Stimulated activated naive B cell treated with anti-CD40 and anti-IgM and Interleukin-4, amounts not matched to agents 10 μg/mL and 1 μg/mL and 100 μg/mL, for 72 hours (primary cell): ENCODE results near the gene COL15A1.
"Not testable (repeated sequence)": the region's sequence is repeated elsewhere in the genome, so short reads cannot be mapped to it uniquely, and the experiment has no call there.

Experiments used
- ATAC-seq, 2 donors: fragments of 150-1000 bp; cut with Tn5 transposase; replicated peaks; 2 replicates each; pipeline ENCODE4 v1.10.0; 2021; ENCODE audit warnings: moderate library complexity in 1 of 2
- DNase-seq: peaks from one replicate; pipeline ENCODE4 v3.0.0; 2021
- H3K27ac Mint-ChIP-seq: one replicate; pipeline ENCODE4 v1.8.0; 2022; ENCODE audit warnings: mild to moderate bottlenecking, mixed read lengths
- H3K27me3 Mint-ChIP-seq, 2 donors: one replicate each; pipeline ENCODE4 v1.8.0; 2022; ENCODE audit warnings: mixed read lengths in 2 of 2
- H3K36me3 Mint-ChIP-seq, 2 donors: one replicate each; pipeline ENCODE4 v1.8.0; 2022; ENCODE audit warnings: mixed read lengths in 2 of 2, mild to moderate bottlenecking in 1 of 2
- H3K4me1 Mint-ChIP-seq, 2 donors: one replicate each; pipeline ENCODE4 v1.8.0; 2022; ENCODE audit warnings: mixed read lengths in 2 of 2, mild to moderate bottlenecking in 1 of 2
- H3K4me3 Mint-ChIP-seq, 2 donors: one replicate each; pipeline ENCODE4 v1.8.0; 2022; ENCODE audit warnings: mild to moderate bottlenecking in 2 of 2, mixed read lengths in 2 of 2, moderate library complexity in 1 of 2
- H3K9me3 Mint-ChIP-seq, 2 donors: one replicate each; pipeline ENCODE4 v1.8.0; 2022; ENCODE audit warnings: mixed read lengths in 2 of 2, mild to moderate bottlenecking in 1 of 2

COL15A1 gene

DNA sequence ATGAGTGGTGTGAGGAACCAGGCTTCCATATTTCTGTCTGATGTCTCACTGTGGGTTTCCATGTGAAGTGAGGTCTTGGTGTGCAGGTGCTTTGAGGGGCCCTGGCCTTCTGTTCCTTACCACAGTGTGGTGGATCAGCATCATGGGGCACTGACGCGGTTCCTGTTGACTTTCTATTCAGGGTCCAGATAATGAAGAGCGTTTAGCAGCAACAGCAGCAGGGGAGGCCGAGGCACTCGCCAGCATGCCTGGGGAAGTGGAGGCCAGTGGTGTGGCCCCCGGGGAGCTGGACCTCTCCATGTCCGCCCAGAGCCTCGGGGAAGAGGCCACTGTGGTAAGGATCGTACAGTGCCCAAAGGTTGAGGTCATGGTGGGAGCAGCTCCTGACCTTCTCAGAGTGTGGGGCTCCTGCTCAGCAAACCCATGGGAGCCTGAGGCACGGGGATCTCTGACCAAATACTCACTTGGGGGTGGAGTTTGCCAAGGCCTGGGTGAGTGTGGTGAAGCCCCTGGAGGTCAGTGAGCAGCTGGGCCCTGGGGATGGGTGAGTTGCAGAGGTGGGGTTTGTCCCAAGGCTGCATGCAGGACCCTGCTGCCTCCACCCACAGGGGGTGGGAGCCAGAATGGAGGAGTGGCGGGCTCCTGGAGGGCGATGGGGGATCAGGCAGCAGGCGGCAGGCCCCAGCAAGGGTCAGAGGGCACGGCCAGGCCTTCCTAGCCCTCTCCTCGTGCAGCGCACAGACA lies 61.2 kb downstream of the COL15A1 start:
- no peak overlapping the region for H3K4me3 Mint-ChIP-seq
- DNase-seq (no peak), ATAC-seq (no peak)
- H3K27ac Mint-ChIP-seq = no peak overlapping the region
- no peaks in the 10 kb centered on the region for H3K36me3 Mint-ChIP-seq
- H3K9me3 Mint-ChIP-seq = peaks cover 0 to under 1% of the 10 kb centered on the region in 2 donors
- peaks cover 4 to 14% of the 10 kb centered on the region in 2 donors for H3K4me1 Mint-ChIP-seq
- H3K27me3 Mint-ChIP-seq = peaks cover 12 to 18% of the 10 kb centered on the region in 2 donors

DNA sequence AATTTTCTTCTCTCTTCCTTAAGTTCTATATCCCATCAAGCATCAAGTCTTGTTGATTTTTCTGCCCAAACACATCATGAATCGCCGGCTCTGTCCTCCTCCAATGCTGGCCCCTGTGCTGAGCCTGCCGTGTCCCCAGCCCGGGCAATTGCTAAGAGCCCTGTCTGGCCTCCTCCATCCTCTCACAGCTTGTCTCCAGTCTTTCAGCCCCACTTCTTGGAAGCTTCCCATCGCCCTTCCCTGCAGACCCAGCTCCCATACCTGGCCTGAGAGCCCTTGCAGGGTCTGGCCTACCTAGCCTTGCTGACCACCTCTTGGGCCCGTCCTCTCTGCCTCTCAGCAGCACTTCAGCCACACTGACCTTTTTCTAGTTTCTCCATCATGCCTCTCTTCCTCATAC lies 61.9 kb downstream of the COL15A1 start:
- Mint-ChIP-seq H3K4me1 (peaks cover under 1 to 9% of the 10 kb centered on the region in 2 donors), H3K27ac (no peak overlapping the region), H3K9me3 (peaks cover 4 to 5% of the 10 kb centered on the region in 2 donors), H3K4me3 (no peak overlapping the region), H3K36me3 (no peaks in the 10 kb centered on the region), H3K27me3 (peaks cover 12 to 18% of the 10 kb centered on the region in 2 donors)
- no peak for ATAC-seq
- no peak for DNase-seq

DNA sequence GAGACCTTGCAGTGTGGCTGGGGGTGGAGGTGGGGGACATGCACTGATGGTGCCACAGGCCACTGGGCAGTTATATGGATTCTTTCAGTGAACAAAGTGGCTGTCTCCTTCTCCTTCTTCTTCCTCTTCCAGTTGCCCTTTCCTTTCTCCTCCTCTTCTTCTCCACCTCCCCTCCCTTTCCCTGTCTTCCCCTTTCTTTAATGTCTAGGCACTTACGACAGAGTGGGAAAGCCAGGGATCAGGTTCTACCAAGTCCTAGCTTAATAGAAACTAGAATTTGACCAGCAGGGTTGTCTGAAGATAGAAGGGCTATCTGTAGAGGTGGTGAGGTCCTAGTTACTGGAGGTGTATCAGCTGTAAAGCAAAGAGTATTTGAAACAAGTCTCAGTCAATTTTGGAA lies 62.8 kb downstream of the COL15A1 start:
- DNase-seq (no peak), ATAC-seq (no peak)
- peaks cover 0 to 3% of the 10 kb centered on the region in 2 donors for H3K4me1 Mint-ChIP-seq
- peaks cover 4 to 6% of the 10 kb centered on the region in 2 donors for H3K9me3 Mint-ChIP-seq
- no peak overlapping the region for H3K27ac Mint-ChIP-seq
- H3K4me3 Mint-ChIP-seq = no peak overlapping the region
- H3K27me3 Mint-ChIP-seq = peaks cover 12 to 18% of the 10 kb centered on the region in 2 donors
- no peaks in the 10 kb centered on the region for H3K36me3 Mint-ChIP-seq

DNA sequence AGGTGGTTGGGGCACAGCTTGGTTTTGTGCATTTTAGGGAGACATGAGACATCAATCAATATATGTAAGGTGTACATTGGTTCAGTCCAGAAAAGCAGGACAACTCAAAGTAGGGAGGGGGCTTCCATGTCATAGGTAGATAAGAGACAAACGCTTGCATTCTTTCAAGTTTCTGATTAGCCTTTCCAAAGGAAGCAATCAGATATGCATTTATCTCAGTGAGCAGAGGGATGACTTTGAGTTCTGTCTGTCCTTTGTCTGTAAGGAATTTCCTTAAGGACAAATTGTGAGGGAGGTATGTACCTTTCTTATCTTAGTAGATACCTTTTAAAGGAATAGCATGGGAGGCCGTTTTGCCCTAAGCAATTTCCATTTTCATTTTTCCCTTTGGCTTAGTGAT lies 63.3 kb downstream of the COL15A1 start:
- no peak for ATAC-seq

DNA sequence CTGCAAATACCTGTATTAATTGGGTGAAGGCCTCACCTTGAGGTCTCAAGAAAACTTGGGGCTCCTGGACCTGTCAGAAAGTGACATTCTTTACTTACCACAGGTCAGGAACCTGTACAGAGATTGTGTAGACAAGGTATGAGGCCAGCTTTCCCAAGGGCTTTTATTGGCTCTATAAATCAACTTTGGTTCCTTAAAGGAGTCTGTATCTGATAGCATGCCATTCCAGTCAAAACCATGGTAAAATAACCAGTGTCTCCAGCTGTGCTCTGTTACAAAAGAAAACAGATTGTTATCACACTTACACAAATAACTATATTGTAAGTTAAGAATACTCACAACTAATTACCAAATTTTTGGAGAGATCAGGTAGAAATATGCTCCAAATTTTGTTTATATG lies 64.5 kb downstream of the COL15A1 start:
- DNase-seq (no peak), ATAC-seq (no peak)
- Mint-ChIP-seq H3K27me3 (peaks cover 12 to 17% of the 10 kb centered on the region in 2 donors), H3K36me3 (no peaks in the 10 kb centered on the region), H3K4me3 (no peak overlapping the region), H3K9me3 (peaks cover 4 to 6% of the 10 kb centered on the region in 2 donors), H3K27ac (no peak overlapping the region), H3K4me1 (peaks cover 0 to 3% of the 10 kb centered on the region in 2 donors)

More for the DNA sequence above, 63.3 kb downstream of the COL15A1 start:
- Mint-ChIP-seq H3K4me3 (no peak overlapping the region), H3K27ac (no peak overlapping the region), H3K27me3 (peaks cover 12 to 18% of the 10 kb centered on the region in 2 donors), H3K4me1 (no peaks in the 10 kb centered on the region), H3K36me3 (no peaks in the 10 kb centered on the region), H3K9me3 (peaks cover 4 to 6% of the 10 kb centered on the region in 2 donors)
- DNase-seq = no peak

DNA sequence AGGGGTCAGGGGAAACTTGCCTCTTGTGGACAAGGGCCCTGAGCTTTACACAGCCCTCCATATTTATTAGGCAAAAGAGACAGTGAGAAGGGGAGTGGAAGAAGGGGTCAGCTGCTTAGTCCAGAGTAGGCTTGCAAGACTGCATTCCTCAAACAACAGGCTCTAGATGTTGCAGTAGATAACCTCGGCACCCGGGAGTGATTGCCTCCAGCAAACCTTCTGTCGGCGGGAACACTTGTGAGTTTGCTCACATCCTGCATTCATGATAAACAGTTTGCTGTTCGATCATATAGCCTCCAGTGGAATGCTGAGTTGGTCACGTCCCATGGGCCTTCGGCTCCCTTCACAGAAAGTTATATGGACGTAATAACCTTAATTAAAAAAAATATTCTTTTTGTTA lies 66.7 kb downstream of the COL15A1 start:
- not testable (repeated sequence) for DNase-seq, ATAC-seq, H3K9me3 Mint-ChIP-seq, H3K27me3 Mint-ChIP-seq, H3K4me3 Mint-ChIP-seq, H3K36me3 Mint-ChIP-seq, H3K27ac Mint-ChIP-seq
- peaks cover 5 to 12% of the 10 kb centered on the region in 2 donors for H3K4me1 Mint-ChIP-seq

DNA sequence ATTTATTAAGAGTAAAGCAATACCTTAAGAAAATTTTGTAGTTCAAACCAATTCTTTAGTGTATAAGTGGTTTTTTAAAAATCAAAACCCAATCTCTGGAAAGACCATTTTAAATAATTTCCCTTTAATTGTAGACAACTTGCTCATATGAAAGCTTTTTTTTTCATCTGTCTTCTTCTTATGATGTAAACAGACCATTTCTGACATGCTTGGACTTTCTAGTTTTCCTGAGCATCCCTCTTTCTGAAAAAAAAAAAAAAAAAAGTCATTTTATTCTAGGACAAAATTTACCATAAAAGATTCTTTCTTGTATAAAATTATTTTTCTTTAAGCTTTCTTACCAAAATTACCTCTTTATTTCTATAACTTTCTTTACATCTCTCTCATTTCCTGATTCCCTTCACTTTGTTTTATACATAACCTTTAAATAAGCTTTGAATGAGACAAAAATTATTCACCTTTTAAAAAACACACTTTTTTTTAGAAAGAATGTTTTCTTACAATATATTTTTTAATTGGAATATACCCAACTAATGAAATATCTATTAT lies 67.5 kb downstream of the COL15A1 start:
- H3K4me1 Mint-ChIP-seq = peaks cover 5 to 12% of the 10 kb centered on the region in 2 donors
- H3K27ac Mint-ChIP-seq = no peak overlapping the region
- H3K9me3 Mint-ChIP-seq = peaks cover 4 to 6% of the 10 kb centered on the region in 2 donors
- ATAC-seq = no peak
- no peaks in the 10 kb centered on the region for H3K36me3 Mint-ChIP-seq
- no peaks in the 10 kb centered on the region for H3K27me3 Mint-ChIP-seq
- no peak overlapping the region for H3K4me3 Mint-ChIP-seq
- no peak for DNase-seq

DNA sequence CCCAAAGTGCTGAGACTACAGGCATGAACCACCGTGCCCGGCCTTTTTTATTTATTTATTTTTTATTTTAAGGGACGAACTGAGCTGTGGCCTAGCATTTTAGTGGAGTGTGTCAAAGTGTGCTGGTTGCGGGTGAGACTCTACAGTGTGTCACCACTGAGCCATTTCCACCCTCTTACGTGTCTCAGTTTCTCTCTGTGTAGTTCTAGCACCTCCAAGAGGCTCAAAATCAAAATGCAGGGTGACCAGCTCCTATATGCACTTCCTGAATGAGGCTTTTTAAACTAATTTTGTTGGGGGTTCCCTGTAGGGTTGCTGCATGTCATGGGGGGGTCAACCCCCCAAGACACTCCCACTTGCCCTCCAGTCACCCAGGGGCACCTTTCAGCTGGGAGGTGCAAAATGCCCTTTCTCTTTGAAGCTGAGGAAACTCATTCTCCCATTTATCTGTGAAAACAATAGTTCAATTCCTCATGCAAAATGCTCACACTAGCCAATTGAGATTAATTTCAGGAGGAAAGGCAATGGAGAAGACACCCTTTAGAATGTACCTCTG lies 69.3 kb downstream of the COL15A1 start:
- ATAC-seq (peak; percentile 71 to 72), DNase-seq (no peak)
- peaks cover 4 to 6% of the 10 kb centered on the region in 2 donors for H3K9me3 Mint-ChIP-seq
- no peaks in the 10 kb centered on the region for H3K27me3 Mint-ChIP-seq
- H3K4me3 Mint-ChIP-seq = no peak overlapping the region
- no peaks in the 10 kb centered on the region for H3K36me3 Mint-ChIP-seq
- peaks cover 5 to 12% of the 10 kb centered on the region in 2 donors for H3K4me1 Mint-ChIP-seq
- H3K27ac Mint-ChIP-seq = no peak overlapping the region

DNA sequence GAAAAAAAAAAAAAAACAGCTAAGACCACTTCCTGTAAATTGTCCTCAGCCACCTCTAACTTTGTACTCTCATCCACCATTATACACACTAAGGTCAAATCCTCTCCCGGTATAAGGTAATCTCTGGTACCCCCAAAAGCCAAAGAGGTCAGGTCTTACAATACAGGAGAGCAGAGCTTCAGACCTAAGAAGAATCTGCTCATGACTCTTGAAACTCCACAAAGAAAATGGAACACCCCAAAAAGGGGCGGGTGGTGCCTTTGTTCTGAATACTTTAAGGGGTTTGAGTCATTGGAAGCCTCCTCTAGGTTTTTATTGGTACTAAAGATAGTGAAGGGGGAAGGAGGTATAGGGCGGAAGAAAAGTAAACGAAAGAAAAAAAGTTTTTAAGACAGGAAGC lies 69.8 kb downstream of the COL15A1 start:
- no peak overlapping the region for H3K27ac Mint-ChIP-seq
- H3K4me3 Mint-ChIP-seq = no peak overlapping the region
- peaks cover 4 to 6% of the 10 kb centered on the region in 2 donors for H3K9me3 Mint-ChIP-seq
- H3K36me3 Mint-ChIP-seq = no peaks in the 10 kb centered on the region
- peaks cover 5 to 12% of the 10 kb centered on the region in 2 donors for H3K4me1 Mint-ChIP-seq
- no peak for DNase-seq
- no peaks in the 10 kb centered on the region for H3K27me3 Mint-ChIP-seq
- peak; percentile 19 to 47 for ATAC-seq

DNA sequence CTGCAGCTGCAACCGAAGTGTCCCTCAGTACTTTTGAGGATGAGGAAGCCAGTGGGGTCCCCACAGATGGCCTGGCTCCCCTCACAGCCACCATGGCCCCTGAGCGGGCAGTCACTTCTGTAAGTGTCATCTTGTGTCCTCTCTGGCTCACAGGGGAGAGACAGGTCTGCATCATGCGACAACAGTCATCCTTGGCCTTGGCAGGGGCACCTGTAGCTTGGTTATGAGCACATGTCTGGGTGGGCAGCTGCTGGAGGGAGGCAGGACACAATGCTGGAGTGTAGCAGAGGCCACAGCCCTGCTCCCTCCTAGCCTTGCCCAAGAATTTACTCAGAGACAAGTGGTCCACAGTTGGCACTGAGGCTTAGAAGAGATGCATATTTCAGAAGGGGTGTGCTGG lies 71.7 kb downstream of the COL15A1 start:
- peaks cover 0 to 1% of the 10 kb centered on the region in 2 donors for H3K9me3 Mint-ChIP-seq
- no peaks in the 10 kb centered on the region for H3K27me3 Mint-ChIP-seq
- DNase-seq (no peak), ATAC-seq (no peak)
- no peak overlapping the region for H3K27ac Mint-ChIP-seq
- no peaks in the 10 kb centered on the region for H3K36me3 Mint-ChIP-seq
- peaks cover 5 to 12% of the 10 kb centered on the region in 2 donors for H3K4me1 Mint-ChIP-seq
- no peak overlapping the region for H3K4me3 Mint-ChIP-seq

DNA sequence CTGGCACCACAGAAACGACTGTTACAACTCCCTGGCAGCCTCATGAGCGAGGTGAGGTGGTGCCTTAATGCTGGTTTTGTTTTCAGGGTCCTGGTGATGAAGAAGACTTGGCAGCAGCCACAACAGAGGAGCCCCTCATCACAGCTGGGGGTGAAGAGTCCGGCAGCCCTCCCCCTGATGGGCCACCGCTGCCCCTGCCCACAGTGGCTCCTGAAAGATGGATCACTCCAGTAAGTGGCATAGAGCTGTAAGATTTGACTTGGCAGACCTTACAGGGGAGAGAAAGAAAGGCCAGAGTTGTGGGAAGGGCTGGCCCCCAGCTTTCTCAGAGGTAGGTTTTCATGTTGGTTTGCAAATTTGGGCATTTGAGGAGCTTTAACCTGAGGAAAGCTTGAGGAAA lies 72.2 kb downstream of the COL15A1 start:
- Mint-ChIP-seq H3K27me3 (no peaks in the 10 kb centered on the region), H3K9me3 (peaks cover 0 to 1% of the 10 kb centered on the region in 2 donors), H3K36me3 (no peaks in the 10 kb centered on the region), H3K4me1 (peaks cover 5 to 12% of the 10 kb centered on the region in 2 donors), H3K4me3 (no peak overlapping the region), H3K27ac (no peak overlapping the region)
- DNase-seq (no peak), ATAC-seq (no peak)

DNA sequence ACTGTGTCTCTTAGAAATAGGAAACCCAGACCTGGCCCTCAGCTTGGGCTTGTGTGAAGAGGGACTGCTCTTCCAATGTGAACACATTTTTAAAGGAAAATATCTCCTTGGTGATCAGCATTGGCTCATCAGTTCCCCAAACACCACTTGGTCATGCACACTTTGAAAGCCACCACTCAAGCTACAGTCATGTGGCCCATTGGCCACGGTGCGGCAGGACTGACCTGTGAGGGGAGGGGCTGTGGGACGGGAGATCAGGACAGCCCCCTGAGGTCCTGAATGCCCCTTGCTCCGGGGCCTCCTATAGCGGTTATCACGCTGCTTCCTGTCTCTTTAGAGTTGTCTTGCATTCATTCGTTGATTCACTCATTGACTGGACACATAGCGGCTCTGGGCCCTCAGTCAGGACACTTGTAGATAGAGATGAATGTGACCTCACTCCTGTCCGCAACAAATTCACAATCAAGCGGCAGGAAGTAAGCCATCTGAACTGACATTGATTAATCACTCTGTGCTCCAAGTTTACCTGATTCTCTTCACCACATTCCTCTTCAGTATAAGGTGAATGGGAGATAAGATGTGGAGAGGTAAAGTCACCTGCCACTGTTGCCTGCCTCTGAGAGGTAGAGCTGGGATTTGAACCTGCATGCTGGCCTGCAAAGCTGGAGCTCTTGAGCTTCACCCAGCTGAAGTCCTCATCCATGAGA lies 73.1 kb downstream of the COL15A1 start:
- H3K4me3 Mint-ChIP-seq = no peak overlapping the region
- no peak for DNase-seq
- H3K27me3 Mint-ChIP-seq = no peaks in the 10 kb centered on the region
- H3K4me1 Mint-ChIP-seq = peaks cover 8 to 12% of the 10 kb centered on the region in 2 donors
- no peak overlapping the region for H3K27ac Mint-ChIP-seq
- H3K36me3 Mint-ChIP-seq = no peaks in the 10 kb centered on the region
- H3K9me3 Mint-ChIP-seq = no peaks in the 10 kb centered on the region
- no peak for ATAC-seq

DNA sequence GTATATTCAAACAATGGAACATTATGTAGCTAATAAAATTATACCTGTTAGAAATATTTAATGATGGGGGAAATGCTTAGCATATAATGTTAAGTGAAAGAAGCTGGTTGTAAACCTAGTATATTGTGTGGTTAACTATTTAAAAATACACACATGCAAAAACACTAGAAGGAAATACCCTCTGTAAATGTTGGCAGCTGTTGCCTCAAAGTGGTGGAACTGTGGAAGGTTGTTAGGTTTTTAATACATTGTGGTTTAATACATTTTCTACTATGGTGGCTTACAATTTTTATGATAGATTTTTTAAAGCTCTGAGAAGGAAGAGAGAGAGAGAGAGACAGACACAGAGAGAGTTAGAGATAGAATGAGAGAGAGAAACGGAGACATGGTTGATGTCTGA lies 74.9 kb downstream of the COL15A1 start:
- H3K27ac Mint-ChIP-seq = no peak overlapping the region
- DNase-seq (no peak), ATAC-seq (no peak)
- H3K4me1 Mint-ChIP-seq = peaks cover 5 to 6% of the 10 kb centered on the region in 2 donors
- H3K9me3 Mint-ChIP-seq = no peaks in the 10 kb centered on the region
- H3K27me3 Mint-ChIP-seq = peaks cover 0 to 10% of the 10 kb centered on the region in 2 donors
- H3K4me3 Mint-ChIP-seq = no peak overlapping the region
- no peaks in the 10 kb centered on the region for H3K36me3 Mint-ChIP-seq

DNA sequence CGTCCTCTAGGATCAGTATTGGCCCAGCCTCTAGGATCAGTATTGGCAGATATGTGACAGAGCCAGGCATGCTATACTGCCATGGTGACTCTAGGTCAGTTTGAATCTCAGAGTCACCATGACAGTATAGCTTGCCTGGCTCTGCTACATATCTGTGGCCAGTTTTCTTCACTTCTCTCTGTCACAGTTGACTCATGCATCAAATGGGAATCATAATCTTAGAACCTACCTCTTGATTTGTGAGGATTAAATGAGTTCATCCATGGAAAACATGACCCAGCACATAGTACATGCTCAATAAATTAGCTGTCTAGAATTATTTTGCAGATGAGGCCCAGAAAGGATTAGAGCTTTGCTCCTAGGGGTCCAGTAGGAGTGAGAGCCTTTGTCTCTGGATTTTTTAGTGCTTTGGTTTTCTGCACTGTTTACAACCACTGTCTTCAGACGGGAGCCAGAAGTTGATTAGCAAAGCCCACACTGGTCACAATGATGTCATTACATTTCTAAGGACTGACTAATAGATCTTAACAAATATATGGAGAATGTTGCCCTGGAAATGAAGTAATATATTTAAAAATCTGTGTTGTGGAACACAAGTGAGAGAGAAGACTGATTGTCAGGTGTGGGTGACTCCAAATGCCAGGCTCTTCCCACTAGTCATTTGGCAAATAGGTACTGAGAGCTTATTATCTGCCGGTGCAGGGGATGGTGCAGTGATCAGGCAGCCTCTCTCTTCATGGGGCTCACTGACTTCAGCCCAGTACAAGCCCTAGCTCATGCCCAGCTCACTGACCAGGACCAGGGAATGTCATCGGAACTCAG lies 76.0 kb downstream of the COL15A1 start:
- DNase-seq (no peak), ATAC-seq (no peak)
- H3K36me3 Mint-ChIP-seq = no peaks in the 10 kb centered on the region
- no peaks in the 10 kb centered on the region for H3K9me3 Mint-ChIP-seq
- H3K27me3 Mint-ChIP-seq = peaks cover 0 to 10% of the 10 kb centered on the region in 2 donors
- H3K4me1 Mint-ChIP-seq = peaks cover 0 to 3% of the 10 kb centered on the region in 2 donors
- H3K27ac Mint-ChIP-seq = no peak overlapping the region
- no peak overlapping the region for H3K4me3 Mint-ChIP-seq
